ENCODE measurements around the gene ITPRID1. TPM values are rescaled to one million over a fixed set of nuclear protein-coding genes. Genes with fewer than 3 reads are reported as not detected.
A peak's percentile ranks its signal among the peaks of the same experiment; 100 is the strongest.

Gene ITPRID1
- total RNA-seq, 1 experiment from 2014 or later = not detected

- Histone ChIP-seq H3K9me3 (ENCODE audit: low read length) (no peaks in the 10 kb centered on the region), H3K4me2 (ENCODE audit: low read length) (no peak overlapping the region), H3K27me3 (ENCODE audit: low read length) (peaks cover 17% of the 10 kb centered on the region), H2AFZ (ENCODE audit: low read length) (no peak overlapping the region), H3K9me2 (replicated peaks; ENCODE audit: low read length) (no peaks in the 10 kb centered on the region), H3F3A (ENCODE audit: low read length, unreplicated experiment) (no peaks in the 10 kb centered on the region), H3K27ac (ENCODE audit: low read length) (no peak overlapping the region), H3K79me2 (ENCODE audit: low read length) (no peaks in the 10 kb centered on the region), H3K9ac (ENCODE audit: low read length) (no peak overlapping the region), H3K36me3 (ENCODE audit: low read depth, low read length) (no peaks in the 10 kb centered on the region), H4K20me1 (ENCODE audit: low read length) (no peaks in the 10 kb centered on the region), H3K4me3 (ENCODE audit: low read length) (no peak overlapping the region), H3K4me1 (ENCODE audit: insufficient read depth, low read length) (peaks cover 11% of the 10 kb centered on the region; the same call in 1 of the 2 replicates)
- DNase-seq = peak; percentile 77
- no TSS peak for BruUV-seq (replicated peaks)
- intact Hi-C loops (cut with micrococcal nuclease) = no loop called here
- no peak for ATAC-seq
- CTCF ChIA-PET = no interaction called here
- POLR2A ChIA-PET (ENCODE audit: unreplicated experiment) = no interaction called here
- TF ChIP-seq CTCF (conservative IDR thresholded peaks at IDR 0.05; ENCODE audit: low read depth, low read length) = no peak
- no peak for TF ChIP-seq EZH2phosphoT487 (IDR thresholded peaks at IDR 0.05; ENCODE audit: borderline replicate concordance, low read length)
- no peak for TF ChIP-seq EZH2 (IDR thresholded peaks at IDR 0.05; ENCODE audit: low read length, unreplicated experiment)
These were observed 20.1 kb upstream of the ITPRID1 start for GRCh38 chr7:31493714-31494181.

- H3K36me3 ChIP-seq (ENCODE audit: low read depth, low read length) = no peaks in the 10 kb centered on the region
- TF ChIP-seq EZH2 (IDR thresholded peaks at IDR 0.05; ENCODE audit: low read length, unreplicated experiment) = no peak
- no peak for TF ChIP-seq CTCF (conservative IDR thresholded peaks at IDR 0.05; ENCODE audit: low read depth, low read length)
- no peak for TF ChIP-seq EZH2phosphoT487 (IDR thresholded peaks at IDR 0.05; ENCODE audit: borderline replicate concordance, low read length)
- CTCF ChIA-PET = no interaction called here
- no peaks in the 10 kb centered on the region for H3K79me2 ChIP-seq (ENCODE audit: low read length)
- H3K4me2 ChIP-seq (ENCODE audit: low read length) = no peak overlapping the region
- peaks cover 11% of the 10 kb centered on the region; the same call in 1 of the 2 replicates for H3K4me1 ChIP-seq (ENCODE audit: insufficient read depth, low read length)
- no peak overlapping the region for H3K27ac ChIP-seq (ENCODE audit: low read length)
- H3K4me3 ChIP-seq (ENCODE audit: low read length) = no peak overlapping the region
- POLR2A ChIA-PET (ENCODE audit: unreplicated experiment) = no interaction called here
- no TSS peak for BruUV-seq (replicated peaks)
- H3F3A ChIP-seq (ENCODE audit: low read length, unreplicated experiment) = no peaks in the 10 kb centered on the region
- DNase-seq (no peak), ATAC-seq (no peak)
- intact Hi-C loops (cut with micrococcal nuclease) = no loop called here
- no peaks in the 10 kb centered on the region for H4K20me1 ChIP-seq (ENCODE audit: low read length)
- H3K27me3 ChIP-seq (ENCODE audit: low read length) = peaks cover 17% of the 10 kb centered on the region
- no peaks in the 10 kb centered on the region for H3K9me2 ChIP-seq (replicated peaks; ENCODE audit: low read length)
- H3K9ac ChIP-seq (ENCODE audit: low read length) = no peak overlapping the region
- no peaks in the 10 kb centered on the region for H3K9me3 ChIP-seq (ENCODE audit: low read length)
- no peak overlapping the region for H2AFZ ChIP-seq (ENCODE audit: low read length)
These were observed 19.5 kb upstream of the ITPRID1 start for GRCh38 chr7:31494421-31494820.

GRCh38 chr7:31495653-31496052 is 18.2 kb upstream of the ITPRID1 start:
- Histone ChIP-seq H3K4me3 (ENCODE audit: low read length) (no peak overlapping the region), H3K36me3 (ENCODE audit: low read depth, low read length) (no peaks in the 10 kb centered on the region), H3K27ac (ENCODE audit: low read length) (no peak overlapping the region), H3K27me3 (ENCODE audit: low read length) (peaks cover 23% of the 10 kb centered on the region), H3K4me2 (ENCODE audit: low read length) (no peak overlapping the region), H3F3A (ENCODE audit: low read length, unreplicated experiment) (no peaks in the 10 kb centered on the region), H3K9ac (ENCODE audit: low read length) (no peak overlapping the region), H2AFZ (ENCODE audit: low read length) (no peak overlapping the region), H3K79me2 (ENCODE audit: low read length) (no peaks in the 10 kb centered on the region), H4K20me1 (ENCODE audit: low read length) (no peaks in the 10 kb centered on the region), H3K9me3 (ENCODE audit: low read length) (no peaks in the 10 kb centered on the region), H3K9me2 (replicated peaks; ENCODE audit: low read length) (no peaks in the 10 kb centered on the region), H3K4me1 (ENCODE audit: insufficient read depth, low read length) (peaks cover 11% of the 10 kb centered on the region; the same call in 1 of the 2 replicates)
- ATAC-seq (no peak), DNase-seq (no peak)
- ChIA-PET POLR2A (ENCODE audit: unreplicated experiment) (no interaction called here), CTCF (no interaction called here)
- intact Hi-C loops (cut with micrococcal nuclease) = no loop called here
- BruUV-seq (replicated peaks) = no TSS peak
- TF ChIP-seq EZH2phosphoT487 (IDR thresholded peaks at IDR 0.05; ENCODE audit: borderline replicate concordance, low read length) (no peak), CTCF (conservative IDR thresholded peaks at IDR 0.05; ENCODE audit: low read depth, low read length) (no peak), EZH2 (IDR thresholded peaks at IDR 0.05; ENCODE audit: low read length, unreplicated experiment) (no peak)
